GM23338 (cell line): ENCODE results near the gene SMIM10L1. TPM values are rescaled to one million over a fixed set of nuclear protein-coding genes. Genes with fewer than 3 reads are reported as not detected.

Experiments used
- ATAC-seq: fragments of 200-7000 bp; cut with Tn5 transposase; 3 replicates; pipeline ENCODE4 v1.9.1; 2020
- DNase-seq: peaks from one replicate; pipeline ENCODE4 v3.0.0-alpha.2; 2015; ENCODE audit warnings: low spot score
- H2AFZ ChIP-seq: fragments of 200-600 bp; sonication (generic); 2 replicates; pipeline ENCODE4 v1.8.0; 2016; ENCODE audit warnings: antibody characterized with exemption, mild to moderate bottlenecking, moderate library complexity
- H3F3A ChIP-seq: fragments of 200-600 bp; sonication (generic); replicated peaks from 2 replicates; pipeline ENCODE4 v1.8.0; 2017; ENCODE audit warnings: antibody characterized with exemption, mixed run types, low read depth
- H3K27ac ChIP-seq: fragments of 200-600 bp; sonication (generic); 2 replicates; pipeline ENCODE4 v1.6.1; 2016; ENCODE audit warnings: low read depth
- H3K27me3 ChIP-seq: fragments of 200-600 bp; sonication (generic); 2 replicates; pipeline ENCODE4 v1.8.0; 2016; ENCODE audit warnings: mild to moderate bottlenecking, mixed run types, moderate library complexity; ENCODE audit not compliant: insufficient read depth
- H3K36me3 ChIP-seq: fragments of 200-600 bp; sonication (generic); 2 replicates; pipeline ENCODE4 v1.8.0; 2016; ENCODE audit warnings: mild to moderate bottlenecking; ENCODE audit not compliant: insufficient read depth
- H3K4me1 ChIP-seq: fragments of 200-600 bp; sonication (generic); 2 replicates; pipeline ENCODE4 v1.8.0; 2016; ENCODE audit warnings: mild to moderate bottlenecking, moderate library complexity; ENCODE audit not compliant: insufficient read depth
- H3K4me2 ChIP-seq: fragments of 200-600 bp; sonication (generic); 2 replicates; pipeline ENCODE4 v1.7.1; 2017; ENCODE audit warnings: mixed run types
- H3K4me3 ChIP-seq: fragments of 200-600 bp; sonication (generic); 2 replicates; pipeline ENCODE4 v1.6.1; 2016; ENCODE audit warnings: mixed run types
- H3K79me2 ChIP-seq: fragments of 200-600 bp; sonication (generic); replicated peaks from 2 replicates; pipeline ENCODE4 v1.8.0; 2017; ENCODE audit warnings: mild to moderate bottlenecking; ENCODE audit not compliant: insufficient read depth
- H3K9me2 ChIP-seq: fragments of 200-600 bp; sonication (generic); 2 replicates; pipeline ENCODE4 v1.8.0; 2017; ENCODE audit not compliant: insufficient read depth
- H4K20me1 ChIP-seq: fragments of 200-600 bp; sonication (generic); replicated peaks from 2 replicates; pipeline ENCODE4 v1.8.0; 2017; ENCODE audit warnings: mild to moderate bottlenecking; ENCODE audit not compliant: insufficient read depth
- H3K27ac Mint-ChIP-seq: 2 replicates; pipeline ENCODE4 v1.8.0; 2020; ENCODE audit warnings: inconsistent platforms, mild to moderate bottlenecking, moderate library complexity, mixed read lengths
- H3K27me3 Mint-ChIP-seq: 3 replicates; pipeline ENCODE4 v1.8.0; 2022; ENCODE audit warnings: low read depth, mild to moderate bottlenecking, moderate library complexity, mixed read lengths, inconsistent platforms; ENCODE audit not compliant: insufficient read depth, poor library complexity
- H3K36me3 Mint-ChIP-seq: 3 replicates; pipeline ENCODE4 v1.8.0; 2021; ENCODE audit warnings: low read depth, mild to moderate bottlenecking, inconsistent platforms, moderate library complexity, mixed read lengths
- H3K4me1 Mint-ChIP-seq: 3 replicates; pipeline ENCODE4 v1.8.0; 2020; ENCODE audit warnings: mild to moderate bottlenecking, inconsistent platforms, mixed read lengths
- H3K4me3 Mint-ChIP-seq: 3 replicates; pipeline ENCODE4 v1.8.0; 2021; ENCODE audit warnings: moderate library complexity, mild to moderate bottlenecking, inconsistent platforms, mixed read lengths
- H3K9me3 Mint-ChIP-seq: 3 replicates; pipeline ENCODE4 v1.8.0; 2020; ENCODE audit warnings: moderate library complexity, mild to moderate bottlenecking, inconsistent platforms, mixed read lengths
- CREB1 ChIP-seq: fragments of 250-450 bp; sonication (Bioruptor Pico); IDR thresholded peaks from 2 replicates; pipeline ENCODE4 v1.5.0; 2020; ENCODE audit warnings: low read depth, mild to moderate bottlenecking, moderate library complexity
- EZH2 ChIP-seq: fragments of 200-600 bp; sonication (generic); IDR thresholded peaks from one replicate; pipeline ENCODE4 v1.8.0; 2017; ENCODE audit warnings: antibody characterized with exemption, mild to moderate bottlenecking, low read depth; ENCODE audit not compliant: unreplicated experiment
- EZH2phosphoT487 ChIP-seq: fragments of 200-600 bp; sonication (generic); IDR thresholded peaks from one replicate; pipeline ENCODE4 v1.8.1; 2018; ENCODE audit warnings: antibody characterized with exemption; ENCODE audit not compliant: unreplicated experiment
- JUNB ChIP-seq: IDR thresholded peaks from one replicate; pipeline ENCODE4 v1.6.1; 2016; ENCODE audit warnings: antibody characterized with exemption; ENCODE audit not compliant: unreplicated experiment
- NANOG ChIP-seq: IDR thresholded peaks from 2 replicates; pipeline ENCODE4 v1.6.1; 2016; ENCODE audit warnings: antibody characterized with exemption, borderline replicate concordance
- POLR2AphosphoS5 ChIP-seq: IDR thresholded peaks from 2 replicates; pipeline ENCODE4 v1.6.1; 2016; ENCODE audit warnings: antibody characterized with exemption, low read depth
- REST ChIP-seq: IDR thresholded peaks from one replicate; pipeline ENCODE4 v1.6.1; 2018; ENCODE audit warnings: antibody characterized with exemption; ENCODE audit not compliant: unreplicated experiment
- STAT1 ChIP-seq: IDR thresholded peaks from one replicate; pipeline ENCODE4 v1.6.1; 2016; ENCODE audit warnings: antibody characterized with exemption; ENCODE audit not compliant: unreplicated experiment
- ZNF114 ChIP-seq: fragments of 250-450 bp; sonication (Bioruptor Pico); IDR thresholded peaks from 2 replicates; pipeline ENCODE4 v1.5.0; 2020; ENCODE audit warnings: mild to moderate bottlenecking, moderate library complexity
- ZNF331 ChIP-seq: fragments of 250-450 bp; sonication (Bioruptor Pico); IDR thresholded peaks from 2 replicates; pipeline ENCODE4 v1.5.0; 2020; ENCODE audit warnings: low read depth, mild to moderate bottlenecking, moderate library complexity
- ZNF462 ChIP-seq: fragments of 250-450 bp; sonication (Bioruptor Pico); IDR thresholded peaks from 2 replicates; pipeline ENCODE4 v1.5.0; 2020; ENCODE audit warnings: mild to moderate bottlenecking, moderate library complexity
- polyA plus RNA-seq: library from polyadenylated mRNA; unstranded; fragments of >200 nt; fragmentation: Nextera tagmentation; extraction: Ambion mirVana; gene quantifications from 2 replicates; pipeline ENCODE4 v1.2.1, GENCODE V29; 2016
- total RNA-seq: library from RNA; depleted of rRNA; stranded (reverse); fragments of >200 nt; shearing (Covaris generic); gene quantifications from 2 replicates; pipeline ENCODE4 v1.2.3, GENCODE V29; 2014
- TF ChIP-seq, protein P1 (sequence below): IDR thresholded peaks from 2 replicates; pipeline ENCODE4 v1.6.1; 2016; ENCODE audit warnings: antibody characterized with exemption
- TF ChIP-seq, protein P2 (sequence below), 2 experiments: fragments of 200-600 bp in 1 of 2; sonication (generic) in 1 of 2; conservative IDR thresholded peaks; 2 replicates each; pipeline versions ENCODE4 v1.5.1 to v1.6.1; 2016 to 2017; ENCODE audit warnings: antibody characterized with exemption in 2 of 2, low read depth in 2 of 2, mild to moderate bottlenecking in 2 of 2, moderate library complexity in 1 of 2

Gene SMIM10L1
- total and polyA plus RNA-seq, 2 experiments from 2014 or later, result 9.3 to 22.0 TPM

DNA sequence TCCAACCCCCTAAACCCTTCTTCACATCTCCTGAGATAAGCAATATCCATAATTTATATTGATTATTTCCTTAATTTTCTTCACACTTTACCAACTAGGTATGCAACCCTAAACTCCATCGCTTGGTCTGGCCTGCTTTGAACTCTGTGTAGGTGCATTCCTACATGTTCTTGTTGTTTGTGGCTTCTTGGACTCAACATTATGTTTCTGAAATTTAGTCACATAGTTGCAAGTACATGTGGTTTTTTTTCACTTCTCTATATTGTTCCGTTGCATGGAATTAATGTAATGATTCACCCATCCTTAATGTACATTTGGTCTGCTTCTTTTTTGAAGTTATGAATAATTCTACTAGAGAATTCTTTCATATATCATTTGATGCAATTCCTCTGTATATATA lies 34.9 kb upstream of the SMIM10L1 start:
- no peak for DNase-seq

More for the DNA sequence above, 34.9 kb upstream of the SMIM10L1 start:
- H3K4me2 ChIP-seq, result no peak overlapping the region
- H3K27me3 ChIP-seq, result no peaks in the 10 kb centered on the region
- Mint-ChIP-seq H3K27ac (no peak overlapping the region), H3K4me1 (0 out of 3 replicates have a peak, but pooled peaks cover 3% of the 10 kb centered on the region), H3K9me3 (no peaks in the 10 kb centered on the region), H3K36me3 (peaks cover 4% of the 10 kb centered on the region), H3K27me3 (no peaks in the 10 kb centered on the region), H3K4me3 (no peak overlapping the region)
- TF ChIP-seq NANOG, result no peak
- no peak for TF ChIP-seq STAT1
- TF ChIP-seq, protein P1, sequence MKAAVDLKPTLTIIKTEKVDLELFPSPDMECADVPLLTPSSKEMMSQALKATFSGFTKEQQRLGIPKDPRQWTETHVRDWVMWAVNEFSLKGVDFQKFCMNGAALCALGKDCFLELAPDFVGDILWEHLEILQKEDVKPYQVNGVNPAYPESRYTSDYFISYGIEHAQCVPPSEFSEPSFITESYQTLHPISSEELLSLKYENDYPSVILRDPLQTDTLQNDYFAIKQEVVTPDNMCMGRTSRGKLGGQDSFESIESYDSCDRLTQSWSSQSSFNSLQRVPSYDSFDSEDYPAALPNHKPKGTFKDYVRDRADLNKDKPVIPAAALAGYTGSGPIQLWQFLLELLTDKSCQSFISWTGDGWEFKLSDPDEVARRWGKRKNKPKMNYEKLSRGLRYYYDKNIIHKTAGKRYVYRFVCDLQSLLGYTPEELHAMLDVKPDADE, result no peak
- TF ChIP-seq POLR2AphosphoS5, result no peak
- no peak for TF ChIP-seq EZH2
- TF ChIP-seq CREB1 (CRISPR knock-in tag), result no peak
- TF ChIP-seq ZNF331 (CRISPR knock-in tag), result no peak
- no peak for TF ChIP-seq EZH2phosphoT487
- TF ChIP-seq, protein P2, sequence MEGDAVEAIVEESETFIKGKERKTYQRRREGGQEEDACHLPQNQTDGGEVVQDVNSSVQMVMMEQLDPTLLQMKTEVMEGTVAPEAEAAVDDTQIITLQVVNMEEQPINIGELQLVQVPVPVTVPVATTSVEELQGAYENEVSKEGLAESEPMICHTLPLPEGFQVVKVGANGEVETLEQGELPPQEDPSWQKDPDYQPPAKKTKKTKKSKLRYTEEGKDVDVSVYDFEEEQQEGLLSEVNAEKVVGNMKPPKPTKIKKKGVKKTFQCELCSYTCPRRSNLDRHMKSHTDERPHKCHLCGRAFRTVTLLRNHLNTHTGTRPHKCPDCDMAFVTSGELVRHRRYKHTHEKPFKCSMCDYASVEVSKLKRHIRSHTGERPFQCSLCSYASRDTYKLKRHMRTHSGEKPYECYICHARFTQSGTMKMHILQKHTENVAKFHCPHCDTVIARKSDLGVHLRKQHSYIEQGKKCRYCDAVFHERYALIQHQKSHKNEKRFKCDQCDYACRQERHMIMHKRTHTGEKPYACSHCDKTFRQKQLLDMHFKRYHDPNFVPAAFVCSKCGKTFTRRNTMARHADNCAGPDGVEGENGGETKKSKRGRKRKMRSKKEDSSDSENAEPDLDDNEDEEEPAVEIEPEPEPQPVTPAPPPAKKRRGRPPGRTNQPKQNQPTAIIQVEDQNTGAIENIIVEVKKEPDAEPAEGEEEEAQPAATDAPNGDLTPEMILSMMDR (conservative IDR thresholded peaks at IDR 0.05; ENCODE audit: low read depth in 2 of 2), result no peak
- TF ChIP-seq REST, result no peak
- no peak for TF ChIP-seq ZNF462 (CRISPR knock-in tag)
- no peak for TF ChIP-seq JUNB
- no peak for TF ChIP-seq ZNF114 (CRISPR knock-in tag)
- H2AFZ ChIP-seq, result no peak overlapping the region
- H3K27ac ChIP-seq, result no peak overlapping the region
- peaks cover 4% of the 10 kb centered on the region for H4K20me1 ChIP-seq
- no peak overlapping the region for H3K4me3 ChIP-seq
- no peaks in the 10 kb centered on the region for H3F3A ChIP-seq
- H3K9me2 ChIP-seq, result no peaks in the 10 kb centered on the region
- peaks cover 92% of the 10 kb centered on the region for H3K79me2 ChIP-seq
- ATAC-seq, result no peak
- no peaks in the 10 kb centered on the region for H3K36me3 ChIP-seq
- H3K4me1 ChIP-seq, result no peaks in the 10 kb centered on the region
